ENCODE results near the gene ZNF525. TPM values are rescaled to one million over a fixed set of nuclear protein-coding genes. Genes with fewer than 3 reads are reported as not detected.

Gene ZNF525
- total RNA-seq, 1 donor from 2014 or later = 12.6 TPM

GRCh38 chr19:53374288-53374687 lies 8.8 kb downstream of the ZNF525 start:
- Histone ChIP-seq H3K27me3 (ENCODE audit: control insufficient read depth, insufficient read depth, low read length) (no peaks in the 10 kb centered on the region), H3K4me3 (ENCODE audit: low read depth, low read length) (no peak overlapping the region), H3K36me3 (ENCODE audit: control insufficient read depth, insufficient read depth, low read length) (peaks cover 19% of the 10 kb centered on the region)
- no peak for TF ChIP-seq CTCF (IDR thresholded peaks at IDR 0.05; ENCODE audit: insufficient read depth, low read length, severe bottlenecking)
- FAIRE-seq (no peak), DNase-seq (ENCODE audit: low read depth) (no peak)

- no peak for FAIRE-seq
- no peak overlapping the region for H3K4me3 ChIP-seq (ENCODE audit: low read depth, low read length)
- peaks cover 19% of the 10 kb centered on the region for H3K36me3 ChIP-seq (ENCODE audit: control insufficient read depth, insufficient read depth, low read length)
These were observed 9.2 kb downstream of the ZNF525 start for GRCh38 chr19:53374743-53375142.

DNA sequence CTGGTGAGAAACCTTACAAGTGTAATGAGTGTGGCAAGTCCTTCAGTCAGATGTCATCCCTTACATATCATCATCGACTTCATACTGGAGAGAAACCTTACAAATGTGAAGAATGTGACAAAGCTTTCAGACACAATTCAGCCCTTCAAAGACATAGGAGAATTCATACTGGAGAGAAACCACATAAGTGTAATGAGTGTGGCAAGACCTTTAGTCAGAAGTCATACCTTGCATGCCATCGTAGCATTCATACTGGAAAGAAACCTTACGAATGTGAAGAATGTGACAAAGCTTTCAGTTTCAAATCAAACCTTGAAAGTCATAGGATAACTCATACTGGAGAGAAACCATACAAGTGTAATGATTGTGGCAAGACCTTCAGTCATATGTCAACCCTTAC lies 15.9 kb downstream of the ZNF525 start:
- H3K27me3 ChIP-seq (ENCODE audit: control insufficient read depth, insufficient read depth, low read length) = no peaks in the 10 kb centered on the region
- H3K4me3 ChIP-seq (ENCODE audit: low read depth, low read length) = no peak overlapping the region
- no peak for DNase-seq (ENCODE audit: low read depth)
- TF ChIP-seq CTCF (IDR thresholded peaks at IDR 0.05; ENCODE audit: insufficient read depth, low read length, severe bottlenecking) = no peak
- no peak for FAIRE-seq
- peaks cover 13% of the 10 kb centered on the region for H3K36me3 ChIP-seq (ENCODE audit: control insufficient read depth, insufficient read depth, low read length)

More at GRCh38 chr19:53374743-53375142, 9.2 kb downstream of the ZNF525 start:
- TF ChIP-seq CTCF (IDR thresholded peaks at IDR 0.05; ENCODE audit: insufficient read depth, low read length, severe bottlenecking) = no peak
- DNase-seq (ENCODE audit: low read depth) = no peak
- H3K27me3 ChIP-seq (ENCODE audit: control insufficient read depth, insufficient read depth, low read length) = no peaks in the 10 kb centered on the region

GRCh38 chr19:53388168-53388567 lies 22.7 kb downstream of the ZNF525 start:
- no peak overlapping the region for H3K4me3 ChIP-seq (ENCODE audit: low read depth, low read length)
- DNase-seq (ENCODE audit: low read depth) (peak; percentile 10), FAIRE-seq (no peak)
- TF ChIP-seq CTCF (IDR thresholded peaks at IDR 0.05; ENCODE audit: insufficient read depth, low read length, severe bottlenecking) = no peak
- H3K36me3 ChIP-seq (ENCODE audit: control insufficient read depth, insufficient read depth, low read length) = no peaks in the 10 kb centered on the region
- no peaks in the 10 kb centered on the region for H3K27me3 ChIP-seq (ENCODE audit: control insufficient read depth, insufficient read depth, low read length)

DNA sequence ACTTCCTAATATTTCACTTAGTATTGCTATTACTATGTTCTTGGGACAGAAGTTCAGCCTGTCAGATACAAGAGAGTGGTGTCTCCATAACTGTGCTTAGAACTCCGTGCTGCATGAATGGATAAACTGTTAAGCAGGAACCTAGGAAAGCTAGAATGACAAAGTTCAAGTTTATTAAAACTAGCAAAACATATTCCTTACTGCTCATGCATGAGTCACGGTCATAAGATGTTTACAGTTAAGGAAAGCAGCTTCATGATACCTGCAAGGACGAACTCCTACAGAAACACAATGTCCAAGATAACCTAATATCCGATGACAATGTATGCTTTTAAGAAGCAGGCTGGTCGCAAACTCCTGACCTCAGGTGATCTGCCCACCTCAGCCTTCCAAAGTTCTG lies 23.4 kb downstream of the ZNF525 start:
- Histone ChIP-seq H3K4me3 (ENCODE audit: low read depth, low read length) (no peak overlapping the region), H3K27me3 (ENCODE audit: control insufficient read depth, insufficient read depth, low read length) (no peaks in the 10 kb centered on the region), H3K36me3 (ENCODE audit: control insufficient read depth, insufficient read depth, low read length) (no peaks in the 10 kb centered on the region)
- DNase-seq (ENCODE audit: low read depth) (peak; percentile 18), FAIRE-seq (no peak)
- no peak for TF ChIP-seq CTCF (IDR thresholded peaks at IDR 0.05; ENCODE audit: insufficient read depth, low read length, severe bottlenecking)

DNA sequence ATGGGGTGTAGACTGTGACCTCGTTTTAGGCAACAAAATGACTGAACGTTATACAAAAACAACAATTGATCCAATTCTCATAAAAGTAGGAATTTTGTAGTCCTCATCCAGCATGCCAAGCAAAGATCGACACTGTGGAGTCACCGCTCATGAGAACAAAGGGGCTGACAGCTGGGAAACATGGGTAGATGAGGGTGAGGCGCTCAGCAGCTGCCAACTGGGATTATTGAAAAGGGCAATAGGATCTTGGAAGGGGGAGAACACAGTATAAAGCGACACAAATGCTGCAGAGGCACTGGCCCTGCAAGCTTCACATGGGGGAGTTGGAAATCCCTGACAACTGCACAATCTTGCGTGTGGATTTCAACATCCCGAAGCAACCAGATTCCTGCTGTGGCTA lies 24.1 kb downstream of the ZNF525 start:
- FAIRE-seq (no peak), DNase-seq (ENCODE audit: low read depth) (no peak)

More for the DNA sequence above, 24.1 kb downstream of the ZNF525 start:
- Histone ChIP-seq H3K4me3 (ENCODE audit: low read depth, low read length) (no peak overlapping the region), H3K36me3 (ENCODE audit: control insufficient read depth, insufficient read depth, low read length) (no peaks in the 10 kb centered on the region), H3K27me3 (ENCODE audit: control insufficient read depth, insufficient read depth, low read length) (no peaks in the 10 kb centered on the region)
- TF ChIP-seq CTCF (IDR thresholded peaks at IDR 0.05; ENCODE audit: insufficient read depth, low read length, severe bottlenecking) = no peak
